PC-3 (cell line): ENCODE results near the gene TTC21B.

ENCODE experiments used
- CTCF ChIP-seq: fragments of 300-600 bp; sonication (generic); conservative IDR thresholded peaks from 2 replicates; pipeline ENCODE4 v1.5.1; 2017; ENCODE audit warnings: antibody characterized with exemption, low read depth, mild to moderate bottlenecking, low read length
- EZH2 ChIP-seq: fragments of 300-600 bp; sonication (generic); IDR thresholded peaks from one replicate; pipeline ENCODE4 v1.6.1; 2017; ENCODE audit warnings: antibody characterized with exemption, mild to moderate bottlenecking, low read length; ENCODE audit not compliant: unreplicated experiment

GRCh38 chr2:165904432-165904831, 49.1 kb downstream of the TTC21B start:
- TF ChIP-seq EZH2: no peak
- TF ChIP-seq CTCF: no peak
